ENCODE data around the gene HYKK.

HYKK gene

GRCh38 chr15:78565951-78566774 lies 58.8 kb downstream of the HYKK start:
- Histone ChIP-seq H3K27me3 (ENCODE audit: control insufficient read depth, low read length) (peaks cover 10% of the 10 kb centered on the region), H3K4me2 (ENCODE audit: low read length) (peak overlapping the region; percentile 89), H3K4me1 (ENCODE audit: control insufficient read depth, low read length) (peaks cover 21% of the 10 kb centered on the region), H3K79me2 (ENCODE audit: control insufficient read depth, low read length) (peaks cover 8% of the 10 kb centered on the region), H3K36me3 (ENCODE audit: control insufficient read depth, low read length) (no peaks in the 10 kb centered on the region), H3K4me3 (ENCODE audit: low read length) (peak overlapping the region; percentile 85), H3K9me3 (ENCODE audit: control insufficient read depth, insufficient read depth, low read length) (no peaks in the 10 kb centered on the region), H3F3A (ENCODE audit: control insufficient read depth, insufficient read depth) (peaks cover 9% of the 10 kb centered on the region; the same call in 1 of the 2 replicates), H3K9me2 (replicated peaks; ENCODE audit: control insufficient read depth, low read length) (no peaks in the 10 kb centered on the region), H4K20me1 (ENCODE audit: control insufficient read depth, insufficient read depth, low read depth, low read length) (no peaks in the 10 kb centered on the region), H3K27ac (ENCODE audit: low read depth, low read length) (no peak overlapping the region)
- no peak for TF ChIP-seq EZH2phosphoT487 (IDR thresholded peaks at IDR 0.05; ENCODE audit: borderline replicate concordance, low read length)
- no peak for TF ChIP-seq CTCF (IDR thresholded peaks at IDR 0.05; ENCODE audit: low read depth, low read length, poor library complexity, severe bottlenecking)

- H3K79me2 ChIP-seq (ENCODE audit: control insufficient read depth, low read length), result peaks cover 8% of the 10 kb centered on the region
- peaks cover 10% of the 10 kb centered on the region for H3K27me3 ChIP-seq (ENCODE audit: control insufficient read depth, low read length)
- no peaks in the 10 kb centered on the region for H3K9me2 ChIP-seq (replicated peaks; ENCODE audit: control insufficient read depth, low read length)
- no peak overlapping the region for H3K27ac ChIP-seq (ENCODE audit: low read depth, low read length)
- H3K36me3 ChIP-seq (ENCODE audit: control insufficient read depth, low read length), result no peaks in the 10 kb centered on the region
- no peaks in the 10 kb centered on the region for H4K20me1 ChIP-seq (ENCODE audit: control insufficient read depth, insufficient read depth, low read depth, low read length)
- TF ChIP-seq CTCF (IDR thresholded peaks at IDR 0.05; ENCODE audit: low read depth, low read length, poor library complexity, severe bottlenecking), result no peak
- no peak for TF ChIP-seq EZH2phosphoT487 (IDR thresholded peaks at IDR 0.05; ENCODE audit: borderline replicate concordance, low read length)
- H3K4me1 ChIP-seq (ENCODE audit: control insufficient read depth, low read length), result peaks cover 21% of the 10 kb centered on the region
- H3K9me3 ChIP-seq (ENCODE audit: control insufficient read depth, insufficient read depth, low read length), result no peaks in the 10 kb centered on the region
- peak overlapping the region; percentile 24; the same call in 1 of the 2 replicates for H3K4me2 ChIP-seq (ENCODE audit: low read length)
- H3F3A ChIP-seq (ENCODE audit: control insufficient read depth, insufficient read depth), result peaks cover 9% of the 10 kb centered on the region; the same call in 1 of the 2 replicates
- no peak overlapping the region for H3K4me3 ChIP-seq (ENCODE audit: low read length)
These were observed 60.2 kb downstream of the HYKK start for GRCh38 chr15:78567531-78567930.

- H3F3A ChIP-seq (ENCODE audit: control insufficient read depth, insufficient read depth), result 0 out of 2 replicates have a peak, but pooled peaks cover 2% of the 10 kb centered on the region
- H3K9me3 ChIP-seq (ENCODE audit: control insufficient read depth, insufficient read depth, low read length), result no peaks in the 10 kb centered on the region
- H3K4me1 ChIP-seq (ENCODE audit: control insufficient read depth, low read length), result peaks cover 15% of the 10 kb centered on the region
These were observed 63.3 kb downstream of the HYKK start for GRCh38 chr15:78570710-78571109.

More at GRCh38 chr15:78570710-78571109, 63.3 kb downstream of the HYKK start:
- Histone ChIP-seq H3K9me2 (replicated peaks; ENCODE audit: control insufficient read depth, low read length) (no peaks in the 10 kb centered on the region), H3K27ac (ENCODE audit: low read depth, low read length) (no peak overlapping the region), H4K20me1 (ENCODE audit: control insufficient read depth, insufficient read depth, low read depth, low read length) (no peaks in the 10 kb centered on the region), H3K4me2 (ENCODE audit: low read length) (no peak overlapping the region), H3K27me3 (ENCODE audit: control insufficient read depth, low read length) (peaks cover 10% of the 10 kb centered on the region), H3K36me3 (ENCODE audit: control insufficient read depth, low read length) (no peaks in the 10 kb centered on the region), H3K79me2 (ENCODE audit: control insufficient read depth, low read length) (peaks cover 8% of the 10 kb centered on the region), H3K4me3 (ENCODE audit: low read length) (no peak overlapping the region)
- no peak for TF ChIP-seq CTCF (IDR thresholded peaks at IDR 0.05; ENCODE audit: low read depth, low read length, poor library complexity, severe bottlenecking)
- no peak for TF ChIP-seq EZH2phosphoT487 (IDR thresholded peaks at IDR 0.05; ENCODE audit: borderline replicate concordance, low read length)
